ENCODE measurements around the gene SIK1.

The SIK1 gene

DNA sequence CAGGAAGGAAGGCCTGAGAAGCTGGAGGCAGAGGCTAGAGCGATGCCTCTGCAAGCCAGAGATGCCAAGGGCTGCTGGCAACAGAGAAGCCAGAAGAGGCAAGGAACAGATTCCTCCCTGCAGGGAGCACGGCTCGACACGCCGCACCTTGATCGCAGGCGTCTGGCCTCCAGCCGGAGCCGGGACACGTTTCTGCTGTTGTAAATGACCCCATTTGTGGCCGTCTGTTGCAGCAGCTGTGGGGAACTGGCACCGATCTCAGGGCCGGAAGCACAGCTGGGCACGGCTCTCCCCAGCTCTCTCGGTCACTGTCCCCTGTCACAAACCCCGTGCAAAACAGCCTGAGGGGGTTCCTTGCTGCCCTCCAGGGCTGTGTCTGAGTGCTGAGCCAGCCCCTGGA lies 59.6 kb downstream of the SIK1 start:
- DNase-seq (ENCODE audit: low spot score) = no peak

DNA sequence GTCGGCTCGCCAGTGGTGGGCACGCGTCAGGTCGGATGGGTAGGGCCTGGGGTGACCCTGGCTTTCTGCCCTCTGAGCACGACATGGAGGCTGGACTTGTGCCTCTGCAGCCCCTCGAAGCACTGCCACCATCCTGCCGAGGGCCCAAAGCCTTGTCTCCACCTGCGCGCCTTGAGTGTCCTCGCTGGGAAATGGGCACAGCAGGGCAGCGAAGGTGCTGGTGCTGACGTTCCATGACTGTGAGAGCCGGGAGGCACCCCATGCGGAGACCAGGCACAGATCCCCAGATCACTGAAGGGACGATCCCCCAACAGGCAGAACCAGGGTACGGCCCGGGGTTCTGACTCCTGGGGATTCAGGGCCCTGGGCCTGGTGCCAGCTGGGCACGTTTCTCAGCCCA lies 60.3 kb downstream of the SIK1 start:
- DNase-seq (ENCODE audit: low spot score) = no peak

GRCh38 chr21:43365611-43366426 lies 61.1 kb downstream of the SIK1 start:
- DNase-seq (ENCODE audit: low spot score) = no peak

DNA sequence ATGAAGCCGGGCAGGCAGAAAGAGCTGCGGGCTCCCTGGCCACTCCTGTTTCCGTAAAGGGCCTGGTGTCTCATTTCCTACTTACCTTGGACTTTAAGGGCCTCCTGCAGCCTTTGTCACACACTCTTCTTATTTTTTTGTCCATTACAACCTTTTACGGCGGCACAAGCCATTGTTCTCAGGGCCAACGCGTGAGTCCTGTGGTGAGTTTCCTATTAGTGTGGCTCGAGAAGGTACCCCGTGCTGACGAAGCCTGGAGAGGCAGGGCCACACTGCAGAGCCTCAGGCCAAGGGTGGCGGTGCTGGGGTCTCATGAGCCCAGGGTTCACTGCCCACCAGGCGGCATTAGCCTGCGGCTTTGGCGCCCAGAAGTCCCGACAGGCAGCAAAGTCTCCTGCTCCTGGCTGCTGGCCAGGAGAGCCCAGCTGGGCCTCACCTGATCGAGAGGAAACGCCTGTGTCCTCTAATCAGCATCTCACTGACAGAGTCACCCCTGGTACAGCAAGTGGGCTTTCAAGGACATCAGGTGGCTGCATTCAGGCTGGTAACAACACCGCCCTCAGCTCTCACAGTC lies 62.0 kb downstream of the SIK1 start:
- DNase-seq (ENCODE audit: low spot score) = no peak

Data from hematopoietic multipotent progenitor cell treated with erythropoietin and hydrocortisone succinate and interleukin-3 and kit ligand, for 15 days (in vitro differentiated cells).